ENCODE results near the gene DBF4.
"Not testable (repeated sequence)": the region's sequence is repeated elsewhere in the genome, so short reads cannot be mapped to it uniquely, and the experiment has no call there.

DBF4 gene

GRCh38 chr7:87873328-87873727, 3.0 kb upstream of the DBF4 start:
- H3K9me3 Mint-ChIP-seq; ATAC-seq (replicated peaks); DNase-seq; H3K4me3 Mint-ChIP-seq; H3K27me3 Mint-ChIP-seq: not testable (repeated sequence)
- Mint-ChIP-seq H3K4me1 (ENCODE audit: low read depth in 2 of 2) (peaks cover 24 to 28% of the 10 kb centered on the region in 2 donors), H3K27ac (peak overlapping the region; percentile 1 to 99), H3K36me3 (ENCODE audit: insufficient read depth) (peaks cover 11% of the 10 kb centered on the region)

- peaks cover 24 to 28% of the 10 kb centered on the region in 2 donors for H3K4me1 Mint-ChIP-seq (ENCODE audit: low read depth in 2 of 2)
- no peaks in the 10 kb centered on the region for H3K27me3 Mint-ChIP-seq
- DNase-seq = no peak
- H3K36me3 Mint-ChIP-seq (ENCODE audit: insufficient read depth) = peaks cover 11% of the 10 kb centered on the region
- peak overlapping the region; percentile 1 to 99 for H3K27ac Mint-ChIP-seq
- no peaks in the 10 kb centered on the region for H3K9me3 Mint-ChIP-seq
- no peak for ATAC-seq (replicated peaks)
- peak overlapping the region in 1 of 2 donors; percentile 98 for H3K4me3 Mint-ChIP-seq
Measured at GRCh38 chr7:87874066-87874465, 2.2 kb upstream of the DBF4 start.

GRCh38 chr7:87875151-87876039, 898 bp upstream of the DBF4 start:
- H3K4me1 Mint-ChIP-seq (ENCODE audit: low read depth in 2 of 2) = peaks cover 25 to 33% of the 10 kb centered on the region in 2 donors
- DNase-seq = peak in 2 of 3 experiments; percentile 2 to 5
- peak overlapping the region; percentile 98 to 99 for H3K4me3 Mint-ChIP-seq
- no peaks in the 10 kb centered on the region for H3K27me3 Mint-ChIP-seq
- H3K36me3 Mint-ChIP-seq (ENCODE audit: insufficient read depth) = peaks cover 13% of the 10 kb centered on the region
- H3K9me3 Mint-ChIP-seq = no peaks in the 10 kb centered on the region
- no peak for ATAC-seq (replicated peaks)
- H3K27ac Mint-ChIP-seq = peak overlapping the region; percentile 99

GRCh38 chr7:87876869-87877234, 559 bp downstream of the DBF4 start:
- Mint-ChIP-seq H3K36me3 (ENCODE audit: insufficient read depth) (peaks cover 18% of the 10 kb centered on the region), H3K9me3 (no peaks in the 10 kb centered on the region), H3K4me1 (ENCODE audit: low read depth in 2 of 2) (peaks cover 24 to 36% of the 10 kb centered on the region in 2 donors), H3K27me3 (no peaks in the 10 kb centered on the region), H3K4me3 (peak overlapping the region; percentile 98 to 99), H3K27ac (peak overlapping the region; percentile 99)
- ATAC-seq (replicated peaks) (peak; percentile 15), DNase-seq (peak; percentile 17 to 31 (median 27))

- Mint-ChIP-seq H3K4me1 (ENCODE audit: low read depth in 2 of 2) (peaks cover 22 to 33% of the 10 kb centered on the region in 2 donors), H3K27me3 (no peaks in the 10 kb centered on the region), H3K4me3 (peak overlapping the region; percentile 98 to 99), H3K9me3 (no peaks in the 10 kb centered on the region), H3K36me3 (ENCODE audit: insufficient read depth) (peaks cover 16% of the 10 kb centered on the region), H3K27ac (peak overlapping the region; percentile 99)
- DNase-seq (no peak), ATAC-seq (replicated peaks) (no peak)
Measured at GRCh38 chr7:87877366-87878040, 1.2 kb downstream of the DBF4 start.

- H3K36me3 Mint-ChIP-seq (ENCODE audit: insufficient read depth) = peaks cover 16% of the 10 kb centered on the region
- H3K9me3 Mint-ChIP-seq = no peaks in the 10 kb centered on the region
Measured at GRCh38 chr7:87878208-87878735, 2.0 kb downstream of the DBF4 start.

GRCh38 chr7:87882151-87882937, 6.1 kb downstream of the DBF4 start:
- Mint-ChIP-seq H3K4me3 (no peak overlapping the region), H3K4me1 (ENCODE audit: low read depth in 2 of 2) (peaks cover 5 to 22% of the 10 kb centered on the region in 2 donors), H3K27me3 (no peaks in the 10 kb centered on the region), H3K9me3 (no peaks in the 10 kb centered on the region), H3K36me3 (ENCODE audit: insufficient read depth) (peaks cover 16% of the 10 kb centered on the region), H3K27ac (no peak overlapping the region)
- DNase-seq (no peak), ATAC-seq (replicated peaks) (no peak)

More at GRCh38 chr7:87878208-87878735, 2.0 kb downstream of the DBF4 start:
- no peak for ATAC-seq (replicated peaks)
- Mint-ChIP-seq H3K27ac (no peak overlapping the region), H3K4me1 (ENCODE audit: low read depth in 2 of 2) (peaks cover 20 to 33% of the 10 kb centered on the region in 2 donors), H3K27me3 (no peaks in the 10 kb centered on the region), H3K4me3 (peak overlapping the region in 1 of 2 donors; percentile 39)
- no peak for DNase-seq

- H3K9me3 Mint-ChIP-seq = no peaks in the 10 kb centered on the region
- ATAC-seq (replicated peaks) = no peak
- H3K27me3 Mint-ChIP-seq = no peaks in the 10 kb centered on the region
- no peak overlapping the region for H3K4me3 Mint-ChIP-seq
- H3K36me3 Mint-ChIP-seq (ENCODE audit: insufficient read depth) = peaks cover 36% of the 10 kb centered on the region
- no peak for DNase-seq
- H3K27ac Mint-ChIP-seq = no peak overlapping the region
- peaks cover 5 to 20% of the 10 kb centered on the region in 2 donors for H3K4me1 Mint-ChIP-seq (ENCODE audit: low read depth in 2 of 2)
Measured at GRCh38 chr7:87885018-87885417, 8.7 kb downstream of the DBF4 start.

- no peaks in the 10 kb centered on the region for H3K27me3 Mint-ChIP-seq
- no peak for DNase-seq
- peak; percentile 39 for ATAC-seq (replicated peaks)
Measured at GRCh38 chr7:87886875-87887274, 10.6 kb downstream of the DBF4 start.

GRCh38 chr7:87895363-87895762, 19.1 kb downstream of the DBF4 start:
- Mint-ChIP-seq H3K27ac (no peak overlapping the region), H3K9me3 (no peaks in the 10 kb centered on the region), H3K4me3 (no peak overlapping the region), H3K36me3 (ENCODE audit: insufficient read depth) (peaks cover 44% of the 10 kb centered on the region), H3K27me3 (no peaks in the 10 kb centered on the region), H3K4me1 (ENCODE audit: low read depth in 2 of 2) (no peaks in the 10 kb centered on the region)
- ATAC-seq (replicated peaks) = no peak
- no peak for DNase-seq

More at GRCh38 chr7:87886875-87887274, 10.6 kb downstream of the DBF4 start:
- Mint-ChIP-seq H3K27ac (no peak overlapping the region), H3K36me3 (ENCODE audit: insufficient read depth) (peaks cover 32% of the 10 kb centered on the region), H3K4me3 (no peak overlapping the region), H3K4me1 (ENCODE audit: low read depth in 2 of 2) (peaks cover 2 to 14% of the 10 kb centered on the region in 2 donors), H3K9me3 (no peaks in the 10 kb centered on the region)

GRCh38 chr7:87899255-87899654, 23.0 kb downstream of the DBF4 start:
- ATAC-seq (replicated peaks) (no peak), DNase-seq (no peak)
- Mint-ChIP-seq H3K27me3 (no peaks in the 10 kb centered on the region), H3K4me1 (ENCODE audit: low read depth in 2 of 2) (no peaks in the 10 kb centered on the region), H3K4me3 (no peak overlapping the region), H3K9me3 (no peaks in the 10 kb centered on the region), H3K36me3 (ENCODE audit: insufficient read depth) (peaks cover 73% of the 10 kb centered on the region), H3K27ac (no peak overlapping the region)

- Mint-ChIP-seq H3K36me3 (ENCODE audit: insufficient read depth) (peaks cover 46% of the 10 kb centered on the region), H3K27ac (peak overlapping the region in 1 of 2 donors; percentile 17)
- ATAC-seq (replicated peaks); H3K27me3 Mint-ChIP-seq; H3K9me3 Mint-ChIP-seq; H3K4me3 Mint-ChIP-seq; DNase-seq; H3K4me1 Mint-ChIP-seq (ENCODE audit: low read depth in 2 of 2): not testable (repeated sequence)
Measured at GRCh38 chr7:87907136-87907906, 31.0 kb downstream of the DBF4 start.
